GM18502 (cell line): Measurements from ENCODE around the gene RPRD2.

Source experiments
- ATAC-seq: cut with Tn5 transposase; IDR thresholded peaks from one replicate; pipeline ENCODE4 v1.9.1; 2021; ENCODE audit warnings: mild to moderate bottlenecking; ENCODE audit not compliant: unreplicated experiment, poor library complexity

Gene RPRD2

DNA sequence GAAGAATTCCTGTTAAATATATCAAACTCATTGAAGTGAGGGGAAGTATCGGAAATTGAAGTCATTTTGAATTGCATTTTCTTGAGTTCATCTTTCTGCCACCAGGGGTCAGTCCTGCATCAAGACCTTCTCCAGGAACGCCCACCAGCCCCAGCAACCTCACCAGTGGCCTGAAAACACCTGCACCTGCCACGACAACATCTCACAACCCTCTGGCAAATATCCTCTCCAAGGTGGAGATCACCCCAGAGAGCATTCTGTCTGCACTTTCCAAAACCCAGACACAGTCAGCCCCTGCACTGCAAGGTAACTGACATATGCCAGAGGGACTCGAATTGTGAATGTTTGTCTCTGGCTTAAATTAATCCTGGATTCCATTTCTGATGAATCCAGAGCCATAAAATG, 100.5 kb downstream of the RPRD2 start:
- no peak for ATAC-seq

DNA sequence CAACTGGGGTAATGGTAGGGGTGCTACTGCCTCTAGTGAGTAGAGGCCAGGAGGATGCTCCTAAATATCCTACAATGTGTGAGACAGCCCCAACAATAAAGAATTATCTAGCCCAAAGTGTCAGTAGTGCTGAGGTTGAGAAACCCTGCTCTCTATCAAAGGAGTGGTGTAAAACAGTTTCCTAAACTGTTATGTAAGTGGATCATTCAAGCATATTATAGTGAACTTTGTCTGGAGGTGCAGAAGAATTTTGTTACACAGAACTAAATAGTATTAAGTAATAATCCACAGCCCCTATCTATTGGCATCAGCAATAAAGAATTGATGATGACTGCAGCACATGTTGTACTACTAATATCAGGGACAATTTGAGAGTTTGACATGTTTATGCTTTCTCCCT, 103.0 kb downstream of the RPRD2 start:
- ATAC-seq = no peak

DNA sequence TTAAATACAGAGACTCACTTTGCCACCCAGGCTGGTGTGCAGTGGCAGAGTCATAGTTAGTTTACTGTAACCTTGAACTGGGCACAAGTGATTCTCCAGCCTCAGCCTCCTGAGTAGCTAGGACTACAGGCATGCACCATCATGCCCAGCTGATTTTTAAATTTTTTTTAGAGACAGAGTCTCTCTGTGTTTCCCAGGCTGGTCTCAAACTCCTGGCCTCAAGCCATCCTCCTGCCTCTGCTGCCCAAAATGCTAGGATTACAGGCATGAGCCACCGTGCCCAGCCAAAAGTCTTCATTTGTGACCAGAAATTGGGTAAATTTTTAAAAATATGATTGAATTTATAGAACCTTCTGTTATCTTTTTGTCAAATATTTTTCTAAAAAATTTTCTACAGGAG, 105.3 kb downstream of the RPRD2 start:
- ATAC-seq = no peak

GRCh38 chr1:150472601-150473200, 108.8 kb downstream of the RPRD2 start:
- ATAC-seq = no peak

DNA sequence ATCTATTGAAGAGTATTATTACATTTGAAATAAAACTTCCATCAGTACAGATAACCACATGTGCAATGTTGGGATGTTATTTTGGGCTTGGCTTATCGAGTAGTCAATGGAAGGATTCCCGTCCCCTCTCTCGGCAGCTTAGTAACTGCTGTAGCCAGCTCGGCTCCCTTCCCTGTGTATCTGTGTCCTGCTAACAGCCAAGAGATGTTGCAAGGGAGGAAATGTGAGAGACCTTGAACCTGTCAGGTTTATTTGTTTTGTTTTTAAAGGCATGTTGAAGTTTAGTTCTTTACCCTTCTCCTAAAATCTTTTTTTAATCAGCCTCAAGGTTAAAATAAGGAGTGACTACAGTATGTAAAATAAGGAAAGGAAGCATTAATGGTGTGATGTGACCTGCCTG, 109.7 kb downstream of the RPRD2 start:
- ATAC-seq = no peak

- no peak for ATAC-seq
Observed at GRCh38 chr1:150474869-150475268, 110.9 kb downstream of the RPRD2 start.

- no peak for ATAC-seq
Observed at GRCh38 chr1:150476754-150477153, 112.8 kb downstream of the RPRD2 start.

DNA sequence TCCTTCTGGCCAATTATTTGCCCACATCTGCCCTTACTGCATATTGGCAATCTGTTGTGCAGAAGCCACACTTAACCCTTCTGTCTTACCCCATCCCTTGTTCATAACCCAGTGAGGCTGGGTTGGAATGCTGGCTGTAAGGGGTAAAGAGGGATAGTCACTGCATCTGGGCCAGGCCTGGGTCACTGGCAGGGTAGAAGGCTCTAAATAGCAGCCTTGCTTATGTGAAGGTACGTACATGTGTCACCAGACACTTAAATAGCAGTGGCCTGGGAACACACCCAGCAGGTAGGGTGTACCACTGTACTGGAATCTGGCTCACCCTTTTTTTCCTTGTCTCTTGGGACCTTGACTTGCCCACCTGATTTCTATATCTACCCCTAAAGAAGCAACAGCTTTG, 113.4 kb downstream of the RPRD2 start:
- no peak for ATAC-seq

GRCh38 chr1:150477733-150478132, 113.8 kb downstream of the RPRD2 start:
- no peak for ATAC-seq

DNA sequence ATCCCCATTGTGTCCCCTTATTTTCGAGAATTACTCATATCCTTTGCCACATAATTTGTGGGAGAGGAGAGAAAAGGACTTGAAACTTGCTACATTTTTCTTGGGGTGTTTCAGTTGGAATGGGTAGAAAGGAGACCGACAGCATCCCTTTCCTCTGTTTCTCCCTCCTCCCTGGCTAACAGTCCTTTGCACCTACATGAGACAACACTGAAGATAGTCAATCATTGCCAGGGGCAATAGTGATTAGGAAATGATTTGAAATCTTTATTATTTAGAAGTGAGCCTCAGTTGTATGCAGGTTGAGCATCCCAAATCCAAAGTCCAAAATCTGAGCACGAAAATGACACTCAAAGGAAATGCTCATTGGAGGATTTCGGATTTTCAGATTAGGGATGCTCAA, 115.4 kb downstream of the RPRD2 start:
- ATAC-seq = no peak

DNA sequence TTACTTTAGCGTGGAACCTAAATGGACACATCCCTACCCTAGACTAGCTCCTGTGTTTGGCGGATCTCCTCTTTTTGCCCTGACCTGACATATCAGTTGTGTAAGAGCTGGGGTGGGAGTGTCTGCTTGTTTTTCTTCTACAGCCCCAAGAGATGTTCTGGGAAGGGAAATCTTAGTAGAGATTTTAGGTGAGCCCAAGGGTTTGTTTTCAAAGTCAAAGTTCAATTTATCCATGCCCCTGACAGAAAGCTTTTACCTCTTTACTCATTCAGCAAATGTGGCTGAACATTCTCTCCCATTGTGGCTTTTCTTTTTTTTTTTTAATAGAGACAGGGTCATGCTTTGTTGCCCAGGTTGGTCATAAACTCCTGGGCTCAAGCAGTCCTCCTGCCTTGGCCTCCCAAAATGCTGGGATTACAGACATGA, 116.0 kb downstream of the RPRD2 start:
- no peak for ATAC-seq

- no peak for ATAC-seq
Observed at GRCh38 chr1:150484431-150484830, 120.5 kb downstream of the RPRD2 start.

- ATAC-seq = no peak
Observed at GRCh38 chr1:150484861-150485260, 120.9 kb downstream of the RPRD2 start.

DNA sequence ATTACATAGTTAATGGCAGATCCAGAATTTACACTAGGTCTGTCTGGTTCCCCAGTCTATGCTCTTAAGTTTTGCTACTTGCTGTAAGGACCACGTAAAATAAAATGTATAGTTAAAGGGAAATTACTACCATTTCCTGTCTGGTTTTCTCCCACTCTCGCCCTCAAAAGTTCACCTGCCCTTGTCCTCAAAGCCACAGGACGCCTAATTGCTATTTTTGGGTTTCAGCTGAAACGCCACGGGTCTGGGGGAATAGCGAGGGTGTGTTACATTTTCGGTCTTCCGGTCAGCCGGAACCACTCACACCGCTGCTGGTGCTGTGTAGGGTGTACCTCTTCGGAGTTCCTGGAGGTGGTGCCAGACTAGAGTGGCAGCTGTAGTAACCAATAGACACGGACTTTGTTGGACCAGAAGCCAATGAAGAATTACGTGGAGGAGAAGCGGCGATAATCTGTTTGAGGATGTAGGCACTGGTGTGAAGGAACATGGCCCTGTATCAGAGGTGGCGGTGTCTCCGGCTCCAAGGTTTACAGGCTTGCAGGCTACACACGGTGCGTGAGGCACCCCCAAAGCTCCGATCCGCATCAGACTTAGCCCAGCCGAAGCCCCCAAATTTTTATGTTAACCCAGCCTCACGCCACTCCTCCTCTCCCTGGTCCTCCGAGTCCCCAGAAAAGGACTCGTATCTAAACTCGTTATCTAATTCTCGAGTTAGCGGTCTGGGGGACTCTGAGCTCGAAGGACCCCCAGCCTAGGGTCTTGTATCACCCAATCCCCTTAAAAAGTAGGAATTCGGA, 123.2 kb downstream of the RPRD2 start, which contains the start of gene TARS2:
Gene TARS2, plus strand, starts transcription at position 454 of the 797 bp plus-strand sequence. Its CDS starts 32 bp downstream, at position 486.
- ATAC-seq = peak; percentile 99

GRCh38 chr1:150487763-150488115, 123.8 kb downstream of the RPRD2 start:
- ATAC-seq = no peak

- no peak for ATAC-seq
Observed at GRCh38 chr1:150493175-150493574, 129.2 kb downstream of the RPRD2 start.

DNA sequence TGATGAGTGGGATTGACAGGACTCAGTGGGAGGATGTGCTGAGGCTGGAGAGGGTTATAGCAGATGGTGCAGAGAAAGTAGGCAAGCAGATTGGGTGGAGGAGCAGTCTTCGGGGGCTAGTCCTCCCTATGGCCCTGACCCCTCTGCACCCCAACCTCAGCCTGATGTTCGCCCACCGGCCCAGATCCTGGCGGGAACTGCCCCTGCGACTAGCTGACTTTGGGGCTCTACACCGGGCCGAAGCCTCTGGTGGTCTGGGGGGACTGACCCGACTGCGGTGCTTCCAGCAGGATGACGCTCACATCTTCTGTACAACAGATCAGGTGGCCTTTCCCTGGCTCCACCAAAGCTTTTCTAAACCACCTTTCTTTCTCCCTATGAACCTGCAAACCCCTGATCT, 134.4 kb downstream of the RPRD2 start:
- no peak for ATAC-seq

GRCh38 chr1:150505431-150505830, 141.5 kb downstream of the RPRD2 start:
- ATAC-seq = no peak

DNA sequence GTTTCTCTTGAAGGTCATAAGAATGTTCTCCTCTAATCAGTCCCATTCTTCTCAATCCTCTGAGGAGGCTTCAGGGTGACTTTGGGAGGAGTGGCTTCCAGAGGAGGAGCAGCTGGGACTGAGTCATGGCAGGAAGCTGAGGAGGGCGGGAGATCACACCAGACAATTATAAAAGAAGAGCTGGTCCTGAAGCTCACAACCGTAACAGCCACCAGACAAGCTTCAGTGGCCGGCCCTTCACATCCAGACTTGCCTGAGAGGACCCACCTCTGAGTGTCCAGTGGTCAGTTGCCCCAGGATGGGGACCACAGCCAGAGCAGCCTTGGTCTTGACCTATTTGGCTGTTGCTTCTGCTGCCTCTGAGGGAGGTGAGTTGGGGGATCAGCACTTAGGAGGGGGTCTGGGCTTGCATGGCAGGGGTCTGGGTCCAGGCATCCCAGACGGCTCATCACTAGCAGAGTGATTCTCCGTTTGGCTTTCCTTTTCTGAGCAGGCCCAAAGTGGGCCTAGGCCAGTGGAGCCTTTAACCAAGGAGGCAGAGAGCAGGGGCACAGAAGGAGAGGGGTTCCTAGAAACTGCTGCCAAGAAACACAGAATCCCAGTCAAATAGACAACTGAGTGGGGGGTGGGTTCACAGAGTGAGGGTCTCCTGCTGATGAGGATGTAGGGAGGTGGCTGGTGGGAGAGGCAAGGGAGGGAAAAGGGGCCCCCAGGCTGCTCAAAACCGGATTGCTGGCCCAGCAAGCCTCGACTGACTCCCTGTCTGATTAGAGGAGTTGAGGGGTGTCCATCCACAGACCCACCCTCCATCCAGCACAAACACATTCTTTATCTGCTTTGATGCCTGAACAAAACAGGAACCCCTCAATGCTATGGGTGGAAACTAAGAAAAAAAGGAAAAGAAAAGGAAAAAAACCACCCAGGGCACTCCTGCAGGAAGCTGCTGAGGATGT, 144.2 kb downstream of the RPRD2 start, which contains the start of gene ECM1:
Gene ECM1, plus strand, starts transcription at position 198 of the 953 bp plus-strand sequence. Its CDS starts 101 bp downstream, at position 299.
- ATAC-seq = no peak

DNA sequence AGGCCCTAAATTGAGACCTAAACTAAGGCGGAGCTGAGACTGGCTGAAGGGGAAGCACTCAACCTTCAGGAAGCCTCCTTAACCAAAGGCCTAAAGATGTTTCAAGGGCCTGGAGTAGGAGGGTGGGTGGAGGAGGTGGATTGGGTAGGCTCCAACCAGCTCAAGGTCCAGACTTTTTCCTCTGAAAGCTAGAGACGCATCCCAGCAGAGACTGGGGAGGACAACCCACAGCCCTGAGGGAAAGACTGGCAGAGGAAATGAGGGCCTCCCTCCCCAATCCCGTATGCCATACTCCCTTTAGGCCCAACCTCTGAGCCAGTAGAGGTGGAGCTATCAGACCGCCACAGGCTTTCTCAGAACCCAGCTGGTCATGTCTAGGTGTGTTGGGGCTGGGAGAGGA, 145.0 kb downstream of the RPRD2 start:
- ATAC-seq = no peak

DNA sequence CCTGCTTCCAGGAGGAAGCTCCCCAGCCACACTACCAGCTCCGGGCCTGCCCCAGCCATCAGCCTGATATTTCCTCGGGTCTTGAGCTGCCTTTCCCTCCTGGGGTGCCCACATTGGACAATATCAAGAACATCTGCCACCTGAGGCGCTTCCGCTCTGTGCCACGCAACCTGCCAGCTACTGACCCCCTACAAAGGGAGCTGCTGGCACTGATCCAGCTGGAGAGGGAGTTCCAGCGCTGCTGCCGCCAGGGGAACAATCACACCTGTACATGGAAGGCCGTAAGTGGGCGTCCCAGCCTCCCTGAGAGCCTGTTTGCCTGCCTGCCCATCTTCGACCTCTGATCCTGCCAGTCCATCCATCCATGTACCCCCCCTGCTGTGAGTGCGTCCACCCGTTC, 147.6 kb downstream of the RPRD2 start:
- ATAC-seq = no peak
